Measurements from ENCODE around the gene MLXIP. TPM values are rescaled to one million over a fixed set of nuclear protein-coding genes. Genes with fewer than 3 reads are reported as not detected.

Gene MLXIP
- total and polyA plus RNA-seq, 2 of the 8 experiments (the other 6 are each of a cell fraction or from before 2014, with no cell fraction given) = 5.5 to 40.5 TPM

GRCh38 chr12:122194804-122195203 is 116.2 kb downstream of the MLXIP start:
- Histone ChIP-seq H2AK5ac (ENCODE audit: low read depth, low read length) (no peak overlapping the region), H3K4me3 (ENCODE audit: extremely low read depth in 1 of 4, insufficient read depth in 2 of 4, low read depth in 3 of 4, low read length in 4 of 4) (no peak overlapping the region), H3K4ac (replicated peaks; ENCODE audit: insufficient read length, low read depth, low read length) (no peak overlapping the region), H4K91ac (replicated peaks; ENCODE audit: insufficient read length, low read length) (no peak overlapping the region), H3K9me3 (ENCODE audit: insufficient read depth in 2 of 2, low read depth in 1 of 2, low read length in 1 of 2) (no peaks in the 10 kb centered on the region), H3K27ac (ENCODE audit: low read depth, low read length) (no peak overlapping the region), H3K23me2 (ENCODE audit: low read depth, low read length) (no peaks in the 10 kb centered on the region), H3K14ac (ENCODE audit: insufficient read length) (no peak overlapping the region), H3K4me2 (ENCODE audit: insufficient read depth in 1 of 2, low read depth in 2 of 2, low read length in 2 of 2) (no peak overlapping the region), H3K23ac (ENCODE audit: insufficient read length) (no peak overlapping the region), H3K27me3 (replicated peaks in 1 of 4; ENCODE audit: control insufficient read depth in 3 of 4, extremely low read depth in 1 of 4, insufficient read depth in 3 of 4, low read length in 3 of 4) (no peaks in the 10 kb centered on the region), H3K56ac (replicated peaks; ENCODE audit: insufficient read length, low read depth, low read length) (no peak overlapping the region), H4K20me1 (replicated peaks in 1 of 2; ENCODE audit: control insufficient read depth in 1 of 2, insufficient read depth in 2 of 2, low read length in 2 of 2) (no peaks in the 10 kb centered on the region), H3K79me2 (ENCODE audit: control insufficient read depth in 1 of 2, insufficient read depth in 2 of 2, low read length in 2 of 2) (no peaks in the 10 kb centered on the region), H3K18ac (ENCODE audit: extremely low read depth, low read length) (no peak overlapping the region), H4K8ac (ENCODE audit: extremely low read depth, insufficient read depth, low read length) (no peak overlapping the region), H2BK120ac (replicated peaks; ENCODE audit: low read depth, low read length) (no peak overlapping the region), H2BK20ac (ENCODE audit: low read length) (no peak overlapping the region), H2AFZ (ENCODE audit: low read length) (no peak overlapping the region), H3K36me3 (ENCODE audit: control insufficient read depth in 2 of 4, insufficient read depth in 4 of 4, low read length in 3 of 4) (no peaks in the 10 kb centered on the region), H2BK5ac (ENCODE audit: low read depth, low read length) (no peak overlapping the region), H3K9ac (replicated peaks in 1 of 4; ENCODE audit: extremely low read depth in 1 of 4, low read depth in 3 of 4, low read length in 3 of 4) (no peak overlapping the region), H2BK12ac (ENCODE audit: low read depth, low read length) (no peak overlapping the region), H3K4me1 (replicated peaks in 1 of 4; ENCODE audit: control insufficient read depth in 3 of 4, insufficient read depth in 4 of 4, low read length in 3 of 4) (no peaks in the 10 kb centered on the region), H3K79me1 (ENCODE audit: low read depth, low read length) (no peaks in the 10 kb centered on the region), H2BK15ac (ENCODE audit: low read length) (no peak overlapping the region), H4K5ac (ENCODE audit: insufficient read length, low read depth, low read length) (no peak overlapping the region)
- DNase-seq (ENCODE audit: low read depth in 1 of 2, low spot score in 2 of 2) (no peak), FAIRE-seq (no peak)
- ChIA-PET CTCF (ENCODE audit: partially characterized antibody) (interaction anchor here (0.6 to 1.9 kb wide), 6 partner anchors 8 to 131 kb away, joined by 3 to 7 read pairs (median 3); no protein-coding TSS in a partner anchor), POLR2A (ENCODE audit: partially characterized antibody) (interaction anchor here (0.8 kb wide), 1 partner anchor 114 kb away, joined by 5 read pairs; no protein-coding TSS in a partner anchor)
- 90% methylated on average over 1 of the region's 1 CpG; no CpG with 5 or more reads in 1 of the 2 experiments for WGBS, 2 experiments (ENCODE audit: extremely low coverage in 1 of 2, insufficient coverage in 1 of 2, insufficient read length in 1 of 2, insufficient replicate concordance in 2 of 2, low coverage in 1 of 2, low lambda C conversion rate in 2 of 2, missing lambda C conversion rate in 1 of 2)
- no peak for TF ChIP-seq NRF1 (IDR thresholded peaks at IDR 0.05; ENCODE audit: low read depth, low read length)
- TF ChIP-seq EGR1 (IDR thresholded peaks at IDR 0.05; ENCODE audit: borderline replicate concordance, low read depth, low read length) = no peak
- no peak for TF ChIP-seq TCF12 (IDR thresholded peaks at IDR 0.05; ENCODE audit: low read depth, low read length)
- TF ChIP-seq FOSL1 (IDR thresholded peaks at IDR 0.05; ENCODE audit: insufficient read depth, low read depth, low read length) = no peak
- TF ChIP-seq RFX5 (IDR thresholded peaks at IDR 0.05; ENCODE audit: borderline replicate concordance, low read depth, low read length) = no peak
- no peak for TF ChIP-seq EZH2 (IDR thresholded peaks at IDR 0.05; ENCODE audit: low read depth, low read length, severe bottlenecking)
- TF ChIP-seq HDAC6 (IDR thresholded peaks at IDR 0.05; ENCODE audit: low read depth, low read length) = no peak
